ENCODE results near the gene ANKRD33B. TPM values are rescaled to one million over a fixed set of nuclear protein-coding genes. Genes with fewer than 3 reads are reported as not detected.

Gene ANKRD33B
- total RNA-seq, 1 experiment from 2014 or later = 0.75 TPM

DNA sequence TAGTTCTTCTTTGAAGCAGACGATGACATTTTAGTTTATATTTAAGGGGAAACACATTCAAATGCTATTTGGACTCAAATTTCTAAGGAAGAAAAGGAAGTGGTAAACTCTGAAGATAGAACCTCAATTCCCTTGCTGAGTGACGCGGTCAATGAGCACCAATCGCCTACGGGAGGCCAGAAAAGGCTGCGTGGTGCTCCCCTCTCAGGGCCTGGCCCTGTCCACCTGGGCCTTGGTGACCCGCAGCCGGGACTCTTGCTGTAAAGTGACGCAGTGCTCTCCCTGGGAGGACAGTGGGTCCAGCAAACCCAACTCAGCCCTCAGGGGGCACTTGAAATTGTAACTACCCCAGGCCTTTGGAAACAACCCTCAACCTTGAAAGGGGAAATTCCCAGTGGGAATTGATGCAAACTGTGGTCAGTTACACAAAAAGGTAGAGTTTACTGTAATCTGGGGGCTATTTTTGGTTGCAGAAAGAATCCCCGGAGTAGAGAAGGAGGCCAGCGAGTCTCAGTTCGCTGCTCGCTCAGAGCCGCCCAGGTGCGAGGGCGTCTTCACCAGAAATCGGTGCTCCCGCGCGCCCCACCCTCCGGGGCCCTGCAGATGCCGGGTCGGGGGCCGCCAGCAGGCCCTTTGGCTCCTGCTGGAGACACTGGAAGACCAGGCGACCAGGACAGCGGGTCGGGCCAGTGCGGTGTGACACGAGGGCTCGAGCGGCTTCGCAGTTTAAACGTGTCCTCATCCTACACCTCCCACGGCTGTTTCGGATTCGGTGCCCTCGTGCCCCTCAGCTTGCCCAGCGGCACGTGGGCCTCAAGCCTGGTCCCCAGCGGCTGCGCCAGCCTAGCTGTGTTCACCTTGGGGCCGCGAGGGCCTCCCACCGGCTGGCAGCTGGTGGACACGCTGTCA lies 1.4 kb upstream of the ANKRD33B start:
- CTCF ChIA-PET = interaction anchor here (0.7 kb wide), 1 partner anchor 65 kb away, joined by 3 read pairs; no protein-coding TSS in a partner anchor
- BruUV-seq (replicated peaks) = no TSS peak
- DNase-seq (ENCODE audit: low spot score) = no peak

DNA sequence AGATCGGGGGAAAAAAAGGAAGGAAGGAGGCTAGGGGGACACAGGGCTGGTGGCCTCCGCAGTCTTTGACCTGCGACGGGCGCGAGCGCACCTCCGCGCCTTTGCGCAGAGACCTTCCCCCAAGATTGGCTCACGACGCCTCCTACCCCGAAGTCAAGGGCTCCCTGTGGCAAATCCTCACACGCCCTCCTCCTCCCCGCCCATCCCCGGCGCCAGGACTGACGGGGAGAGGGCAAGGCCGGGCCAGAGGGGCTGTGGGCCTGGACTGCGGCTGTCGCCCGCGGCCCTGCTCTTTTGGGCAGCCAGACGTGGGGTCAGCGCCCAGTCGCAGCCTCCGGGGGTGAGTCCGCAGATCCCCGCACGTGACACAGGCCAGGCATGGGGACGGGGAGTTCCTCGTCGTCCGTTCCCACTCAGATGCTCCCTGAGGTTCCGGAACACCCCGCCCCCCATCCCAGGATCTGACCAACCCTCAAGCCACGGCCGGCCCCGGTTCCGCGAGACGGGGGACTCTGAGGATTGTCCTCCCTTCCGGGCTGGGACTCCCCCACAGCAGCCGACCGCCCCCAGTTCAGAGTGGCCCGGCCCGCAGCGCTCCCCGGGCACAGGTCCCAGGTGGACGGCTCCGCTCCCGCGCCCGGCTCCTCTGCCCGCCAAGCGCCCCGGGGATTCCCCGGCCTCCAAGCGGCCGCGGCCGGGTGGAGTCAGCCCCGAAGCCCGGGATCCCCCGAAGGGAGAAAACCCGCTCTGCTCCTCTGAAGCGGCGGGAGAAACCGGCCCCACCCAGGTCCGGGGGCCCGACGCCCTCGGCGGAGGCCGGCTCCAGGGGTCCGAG lies 543 bp upstream of the ANKRD33B start:
- Histone ChIP-seq H3K4me1 (ENCODE audit: insufficient read depth, low read length, poor library complexity, severe bottlenecking) (peaks cover 14% of the 10 kb centered on the region), H3K36me3 (ENCODE audit: insufficient read depth, low read length, poor library complexity, severe bottlenecking) (no peaks in the 10 kb centered on the region), H3K9me3 (ENCODE audit: low read depth, low read length, poor library complexity, severe bottlenecking) (no peaks in the 10 kb centered on the region), H3K27ac (ENCODE audit: low read depth, low read length, poor library complexity, severe bottlenecking) (peak overlapping the region; percentile 16), H3K27me3 (replicated peaks; ENCODE audit: insufficient read depth, low read depth, low read length, poor library complexity) (peaks cover 28% of the 10 kb centered on the region), H3K4me3 (ENCODE audit: low read depth, low read length, poor library complexity, severe bottlenecking) (peak overlapping the region; percentile 74)
- ChIA-PET CTCF (no interaction called here), POLR2A (ENCODE audit: low non-redundant PET) (no interaction called here)
- TF ChIP-seq, protein P1, sequence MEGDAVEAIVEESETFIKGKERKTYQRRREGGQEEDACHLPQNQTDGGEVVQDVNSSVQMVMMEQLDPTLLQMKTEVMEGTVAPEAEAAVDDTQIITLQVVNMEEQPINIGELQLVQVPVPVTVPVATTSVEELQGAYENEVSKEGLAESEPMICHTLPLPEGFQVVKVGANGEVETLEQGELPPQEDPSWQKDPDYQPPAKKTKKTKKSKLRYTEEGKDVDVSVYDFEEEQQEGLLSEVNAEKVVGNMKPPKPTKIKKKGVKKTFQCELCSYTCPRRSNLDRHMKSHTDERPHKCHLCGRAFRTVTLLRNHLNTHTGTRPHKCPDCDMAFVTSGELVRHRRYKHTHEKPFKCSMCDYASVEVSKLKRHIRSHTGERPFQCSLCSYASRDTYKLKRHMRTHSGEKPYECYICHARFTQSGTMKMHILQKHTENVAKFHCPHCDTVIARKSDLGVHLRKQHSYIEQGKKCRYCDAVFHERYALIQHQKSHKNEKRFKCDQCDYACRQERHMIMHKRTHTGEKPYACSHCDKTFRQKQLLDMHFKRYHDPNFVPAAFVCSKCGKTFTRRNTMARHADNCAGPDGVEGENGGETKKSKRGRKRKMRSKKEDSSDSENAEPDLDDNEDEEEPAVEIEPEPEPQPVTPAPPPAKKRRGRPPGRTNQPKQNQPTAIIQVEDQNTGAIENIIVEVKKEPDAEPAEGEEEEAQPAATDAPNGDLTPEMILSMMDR (conservative IDR thresholded peaks at IDR 0.05; ENCODE audit: low read depth, low read length) = no peak
- no peak for TF ChIP-seq EZH2 (IDR thresholded peaks at IDR 0.05; ENCODE audit: borderline replicate concordance, low read depth, low read length, poor library complexity, severe bottlenecking)
- intact Hi-C loops (cut with micrococcal nuclease; ENCODE audit: unreplicated experiment) = loop anchor here (10.0 kb wide), 1 partner anchor 161 kb away; no protein-coding TSS in a partner anchor
- no TSS peak for BruUV-seq (replicated peaks)
- no peak for DNase-seq (ENCODE audit: low spot score)

More for the DNA sequence above, 1.4 kb upstream of the ANKRD33B start:
- POLR2A ChIA-PET (ENCODE audit: low non-redundant PET) = no interaction called here
- Histone ChIP-seq H3K36me3 (ENCODE audit: insufficient read depth, low read length, poor library complexity, severe bottlenecking) (no peaks in the 10 kb centered on the region), H3K27ac (ENCODE audit: low read depth, low read length, poor library complexity, severe bottlenecking) (no peak overlapping the region), H3K4me3 (ENCODE audit: low read depth, low read length, poor library complexity, severe bottlenecking) (no peak overlapping the region), H3K4me1 (ENCODE audit: insufficient read depth, low read length, poor library complexity, severe bottlenecking) (peaks cover 14% of the 10 kb centered on the region), H3K27me3 (replicated peaks; ENCODE audit: insufficient read depth, low read depth, low read length, poor library complexity) (peaks cover 28% of the 10 kb centered on the region), H3K9me3 (ENCODE audit: low read depth, low read length, poor library complexity, severe bottlenecking) (no peaks in the 10 kb centered on the region)
- intact Hi-C loops (cut with micrococcal nuclease; ENCODE audit: unreplicated experiment) = loop anchor here (10.0 kb wide), 1 partner anchor 162 kb away; no protein-coding TSS in a partner anchor
- no peak for TF ChIP-seq EZH2 (IDR thresholded peaks at IDR 0.05; ENCODE audit: borderline replicate concordance, low read depth, low read length, poor library complexity, severe bottlenecking)
- TF ChIP-seq, protein P1 (conservative IDR thresholded peaks at IDR 0.05; ENCODE audit: low read depth, low read length) = no peak

All from A673 (cell line).